Endothelial cell of umbilical vein (primary cell): ENCODE measurements around the gene ARHGAP15.

Source experiments
- EZH2 ChIP-seq: IDR thresholded peaks from 2 replicates; pipeline ENCODE4 v1.6.1; 2012; ENCODE audit warnings: borderline replicate concordance, low read depth, mild to moderate bottlenecking, moderate library complexity, low read length, inconsistent platforms; ENCODE audit not compliant: severe bottlenecking
- GATA2 ChIP-seq: IDR thresholded peaks from 2 replicates; pipeline ENCODE4 v1.7.0; 2011; ENCODE audit warnings: low read depth, mild to moderate bottlenecking, moderate library complexity, mixed read lengths, low read length; ENCODE audit not compliant: insufficient read length, insufficient read depth
- POLR2A ChIP-seq: IDR thresholded peaks from 2 replicates; pipeline ENCODE4 v1.6.1; 2012; ENCODE audit warnings: low read depth, mild to moderate bottlenecking, control low read depth, low read length
- POLR2AphosphoS5 ChIP-seq: IDR thresholded peaks from 2 replicates; pipeline ENCODE4 v1.6.1; 2012; ENCODE audit warnings: low read depth, mild to moderate bottlenecking, control low read depth, low read length, moderate library complexity; ENCODE audit not compliant: insufficient read depth
- TF ChIP-seq, protein P1 (sequence below), 2 donors: IDR thresholded peaks; 1 replicate in 1 of 2; 2 replicates in 1 of 2; pipeline ENCODE4 v1.5.1; 2011; ENCODE audit warnings: low read length in 2 of 2, mild to moderate bottlenecking in 2 of 2, moderate library complexity in 2 of 2, control low read depth in 1 of 2, inconsistent platforms in 1 of 2, low read depth in 1 of 2; ENCODE audit not compliant: insufficient read depth in 1 of 2; ENCODE audit errors: extremely low read depth in 1 of 2

DNA sequence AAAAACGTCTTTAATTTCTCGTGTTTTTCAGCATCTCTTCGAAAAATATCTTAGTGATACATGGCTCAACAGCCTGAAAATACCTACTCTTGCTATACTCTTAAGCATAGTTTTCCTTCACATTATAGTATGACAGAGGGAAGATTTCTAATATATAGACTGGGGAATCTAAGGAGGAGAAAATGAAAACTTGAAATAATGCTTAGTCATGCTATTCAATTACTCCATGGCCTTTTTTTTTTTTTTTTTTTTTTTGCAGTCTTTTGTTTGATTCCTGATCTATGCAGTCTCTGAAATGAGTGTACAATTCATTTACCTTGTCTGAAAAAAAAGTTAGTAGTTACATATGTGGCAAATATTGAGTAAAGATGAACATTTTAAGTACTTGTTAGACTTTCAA, 337.8 kb downstream of the ARHGAP15 start:
- TF ChIP-seq, protein P1, sequence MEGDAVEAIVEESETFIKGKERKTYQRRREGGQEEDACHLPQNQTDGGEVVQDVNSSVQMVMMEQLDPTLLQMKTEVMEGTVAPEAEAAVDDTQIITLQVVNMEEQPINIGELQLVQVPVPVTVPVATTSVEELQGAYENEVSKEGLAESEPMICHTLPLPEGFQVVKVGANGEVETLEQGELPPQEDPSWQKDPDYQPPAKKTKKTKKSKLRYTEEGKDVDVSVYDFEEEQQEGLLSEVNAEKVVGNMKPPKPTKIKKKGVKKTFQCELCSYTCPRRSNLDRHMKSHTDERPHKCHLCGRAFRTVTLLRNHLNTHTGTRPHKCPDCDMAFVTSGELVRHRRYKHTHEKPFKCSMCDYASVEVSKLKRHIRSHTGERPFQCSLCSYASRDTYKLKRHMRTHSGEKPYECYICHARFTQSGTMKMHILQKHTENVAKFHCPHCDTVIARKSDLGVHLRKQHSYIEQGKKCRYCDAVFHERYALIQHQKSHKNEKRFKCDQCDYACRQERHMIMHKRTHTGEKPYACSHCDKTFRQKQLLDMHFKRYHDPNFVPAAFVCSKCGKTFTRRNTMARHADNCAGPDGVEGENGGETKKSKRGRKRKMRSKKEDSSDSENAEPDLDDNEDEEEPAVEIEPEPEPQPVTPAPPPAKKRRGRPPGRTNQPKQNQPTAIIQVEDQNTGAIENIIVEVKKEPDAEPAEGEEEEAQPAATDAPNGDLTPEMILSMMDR (IDR thresholded peaks at IDR 0.05; ENCODE audit: extremely low read depth in 1 of 2, insufficient read depth in 1 of 2, low read depth in 1 of 2, low read length in 2 of 2): no peak
- TF ChIP-seq POLR2A (no peak), GATA2 (no peak), EZH2 (no peak), POLR2AphosphoS5 (no peak)
